HepG2 (cell line): Measurements from ENCODE around the gene UBE2C. TPM values are rescaled to one million over a fixed set of nuclear protein-coding genes. Genes with fewer than 3 reads are reported as not detected.

Experiments used
- MBNL3 ChIP-seq: fragments of 250-450 bp; sonication (Bioruptor Pico); conservative IDR thresholded peaks from 2 replicates; pipeline ENCODE4 v1.8.0; 2022; ENCODE audit warnings: mild to moderate bottlenecking, inconsistent platforms
- MXD3 ChIP-seq: IDR thresholded peaks from 2 replicates; pipeline ENCODE4 v1.6.1; 2016; ENCODE audit warnings: mild to moderate bottlenecking, missing biosample characterization, missing genetic modification reagents
- MYC ChIP-seq: sonication (generic); formaldehyde crosslinking; IDR thresholded peaks from 2 replicates; pipeline ENCODE4 v1.9.0; 2021; ENCODE audit warnings: missing genetic modification reagents, borderline replicate concordance
- NFAT5 ChIP-seq: sonication (generic); formaldehyde crosslinking; IDR thresholded peaks from 2 replicates; pipeline ENCODE4 v1.4.0; 2020; ENCODE audit warnings: missing genetic modification reagents
- NR3C1 ChIP-seq: sonication (generic); formaldehyde crosslinking; IDR thresholded peaks from 2 replicates; pipeline ENCODE4 v1.4.0; 2020; ENCODE audit warnings: missing genetic modification reagents
- RXRB ChIP-seq: IDR thresholded peaks from 2 replicates; pipeline ENCODE4 v1.6.1; 2016; ENCODE audit warnings: borderline replicate concordance, missing genetic modification reagents, missing compliant biosample characterization
- SCMH1 ChIP-seq: sonication (generic); formaldehyde crosslinking; IDR thresholded peaks from 2 replicates; pipeline ENCODE4 v1.9.0; 2021; ENCODE audit warnings: missing genetic modification reagents, mild to moderate bottlenecking, borderline replicate concordance
- THAP7 ChIP-seq: sonication (generic); formaldehyde crosslinking; IDR thresholded peaks from 2 replicates; pipeline ENCODE4 v1.8.1; 2023; ENCODE audit warnings: mild to moderate bottlenecking, missing genetic modification reagents
- TRIM24 ChIP-seq: sonication (generic); formaldehyde crosslinking; IDR thresholded peaks from 2 replicates; pipeline ENCODE4 v1.8.0; 2022; ENCODE audit warnings: mild to moderate bottlenecking, missing genetic modification reagents
- ZBTB10 ChIP-seq: sonication (generic); formaldehyde crosslinking; IDR thresholded peaks from 2 replicates; pipeline ENCODE4 v1.4.0; 2020; ENCODE audit warnings: missing genetic modification reagents, borderline replicate concordance
- ZBTB44 ChIP-seq: sonication (generic); formaldehyde crosslinking; IDR thresholded peaks from 2 replicates; pipeline ENCODE4 v1.4.0; 2020; ENCODE audit warnings: missing genetic modification reagents
- ZNF280B ChIP-seq: sonication (generic); formaldehyde crosslinking; IDR thresholded peaks from 2 replicates; pipeline ENCODE4 v1.5.0; 2020; ENCODE audit warnings: missing genetic modification reagents, mild to moderate bottlenecking, borderline replicate concordance
- ZNF589 ChIP-seq: sonication (generic); formaldehyde crosslinking; conservative IDR thresholded peaks from 2 replicates; pipeline ENCODE4 v1.8.0; 2022; ENCODE audit warnings: mild to moderate bottlenecking, moderate library complexity, missing genetic modification reagents
- ZNF672 ChIP-seq: sonication (generic); formaldehyde crosslinking; IDR thresholded peaks from 2 replicates; pipeline ENCODE4 v1.8.1; 2022; ENCODE audit warnings: missing genetic modification reagents
- polyA plus RNA-seq, 8 experiments: library from polyadenylated mRNA; depleted of rRNA in 3 of 8; stranded (reverse) in 7 of 8; unstranded in 1 of 8; fragments of >200 nt; fragmentation: Illumina TruSeq in 4 of 8; extraction: Trizol in 4 of 8; gene quantifications; 2 replicates each; pipeline versions ENCODE4 v1.2.1 to v1.2.3, GENCODE V29; 2011 to 2016; ENCODE audit warnings: low read depth in 4 of 8, missing spikeins in 1 of 8, mixed read lengths in 1 of 8; ENCODE audit not compliant: insufficient read depth in 1 of 8
- total RNA-seq, 5 experiments: library from RNA; depleted of rRNA; stranded (reverse); fragments of >200 nt; fragmentation: Illumina TruSeq; extraction: Trizol; gene quantifications; 2 replicates each; pipeline ENCODE4 v1.2.3, GENCODE V29; 2016; ENCODE audit warnings: low read depth in 1 of 5

The UBE2C gene
- total and polyA plus RNA-seq, 2 of the 13 experiments (the other 11 are each of a cell fraction or from before 2014, with no cell fraction given), result 100 to 123 TPM

- TF ChIP-seq NFAT5 (CRISPR knock-in tag) (peak; percentile 78; the same call in 1 of the 2 replicates), ZBTB44 (peak; percentile 82; the same call in 1 of the 2 replicates), RXRB (CRISPR knock-in tag) (no peak; the same call in 1 of the 2 replicates), TRIM24 (CRISPR knock-in tag) (no peak), ZNF280B (CRISPR knock-in tag) (peak; percentile 64; the same call in 1 of the 2 replicates), MXD3 (CRISPR knock-in tag) (peak; percentile 95), NR3C1 (CRISPR knock-in tag) (no peak), MBNL3 (no peak), MYC (peak; percentile 43; the same call in 1 of the 2 replicates), ZBTB10 (no peak; the same call in 1 of the 2 replicates), ZNF589 (CRISPR knock-in tag) (no peak), SCMH1 (CRISPR knock-in tag) (no peak), THAP7 (peak; percentile 97), ZNF672 (CRISPR knock-in tag) (no peak)
These were observed 44.9 kb downstream of the UBE2C start, which contains the start of the genes ACOT8 and ZSWIM3 (continued) for GRCh38 chr20:45857114-45857881.
